ENCODE results near the gene POMZP3.
"Not testable (repeated sequence)": the region's sequence is repeated elsewhere in the genome, so short reads cannot be mapped to it uniquely, and the experiment has no call there.

- TF ChIP-seq CTCF, POLR2A (IDR thresholded peaks at IDR 0.05): not testable (repeated sequence)
These were observed 28.4 kb downstream of the POMZP3 start for GRCh38 chr7:76598590-76599264.

All from testis (tissue), 2 donors.